NCI-H1105 treated with DMSO at 0.1 percent for 48 hours (cell line): ENCODE results near the gene GSPT2.
"Not testable (repeated sequence)": the region's sequence is repeated elsewhere in the genome, so short reads cannot be mapped to it uniquely, and the experiment has no call there.

Source experiments
- DNase-seq: peaks from one replicate; lab custom pipeline; 2025; lab: John Stamatoyannopoulos, UW

GSPT2 gene

DNA sequence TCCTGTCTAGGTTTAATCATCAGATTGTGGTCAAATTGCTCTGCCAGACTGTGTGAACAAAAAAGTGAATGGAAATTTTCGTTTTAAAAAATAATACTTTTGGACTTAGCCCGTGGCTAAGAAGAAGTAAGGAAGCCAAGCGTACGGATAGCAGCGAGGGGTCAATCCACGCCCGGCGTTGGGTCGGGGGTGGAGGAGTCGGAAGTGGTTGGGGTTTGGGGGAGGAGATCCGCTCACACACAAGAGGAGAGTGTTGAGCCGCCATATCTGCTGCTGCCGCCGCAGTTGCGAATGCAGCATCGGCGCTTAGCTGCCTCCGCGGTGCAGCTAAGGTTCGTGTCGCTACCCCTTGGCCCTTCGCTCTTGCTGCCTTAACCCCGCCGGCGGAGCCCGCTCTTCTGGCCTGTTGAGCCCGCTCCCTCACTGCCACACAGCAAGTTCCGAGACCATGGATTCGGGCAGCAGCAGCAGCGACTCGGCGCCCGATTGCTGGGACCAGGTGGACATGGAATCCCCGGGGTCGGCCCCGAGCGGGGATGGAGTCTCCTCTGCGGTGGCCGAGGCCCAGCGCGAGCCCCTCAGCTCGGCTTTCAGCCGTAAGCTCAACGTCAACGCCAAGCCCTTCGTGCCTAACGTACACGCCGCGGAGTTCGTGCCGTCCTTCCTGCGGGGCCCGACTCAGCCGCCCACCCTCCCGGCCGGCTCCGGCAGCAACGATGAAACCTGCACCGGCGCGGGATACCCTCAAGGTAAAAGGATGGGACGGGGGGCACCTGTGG is at the start of gene GSPT2:
GSPT2 (plus strand) TSS at position 264 of the 779 bp plus-strand sequence; CDS start at position 449, 185 bp downstream.
- peak; percentile 72 for DNase-seq

DNA sequence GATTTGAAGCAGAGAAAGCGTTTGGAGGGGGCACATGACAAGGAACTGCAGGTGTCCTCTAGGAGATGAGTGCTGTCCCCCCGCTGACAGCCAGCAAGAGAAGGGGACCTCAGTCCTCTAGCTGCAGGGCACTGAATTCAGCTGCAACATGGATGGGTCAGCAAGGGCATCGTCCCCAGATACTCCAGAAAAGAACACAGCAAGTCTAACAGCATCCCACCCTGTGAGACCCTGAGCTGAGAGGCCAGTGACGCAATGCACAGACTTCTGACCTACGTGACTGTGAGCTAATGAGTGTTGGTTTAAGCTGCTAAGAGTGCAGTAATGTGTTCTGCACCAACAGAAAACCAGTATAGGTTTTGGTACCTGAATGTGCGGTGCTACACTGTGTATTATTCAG is 49.0 kb upstream of the GSPT2 start:
- no peak for DNase-seq

DNA sequence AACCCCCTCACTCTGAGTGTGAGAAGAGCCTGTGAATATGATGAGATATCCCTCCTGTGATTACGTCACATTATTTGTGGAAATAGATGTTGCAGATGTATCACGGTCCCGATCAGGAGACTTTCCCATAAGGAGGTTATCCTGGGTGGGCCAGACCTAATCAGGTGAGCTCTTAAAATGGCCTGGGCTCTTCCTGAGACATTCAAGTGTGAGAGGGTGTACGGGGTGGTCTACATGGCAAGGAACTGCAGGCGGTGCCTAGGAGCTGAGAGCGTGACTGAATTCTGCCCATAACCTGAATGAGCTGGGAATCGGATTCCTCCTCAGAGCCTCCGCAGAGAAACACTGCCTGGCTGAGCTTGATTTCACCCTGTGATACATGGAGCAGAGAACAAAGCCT is 45.8 kb upstream of the GSPT2 start:
- no peak for DNase-seq

DNA sequence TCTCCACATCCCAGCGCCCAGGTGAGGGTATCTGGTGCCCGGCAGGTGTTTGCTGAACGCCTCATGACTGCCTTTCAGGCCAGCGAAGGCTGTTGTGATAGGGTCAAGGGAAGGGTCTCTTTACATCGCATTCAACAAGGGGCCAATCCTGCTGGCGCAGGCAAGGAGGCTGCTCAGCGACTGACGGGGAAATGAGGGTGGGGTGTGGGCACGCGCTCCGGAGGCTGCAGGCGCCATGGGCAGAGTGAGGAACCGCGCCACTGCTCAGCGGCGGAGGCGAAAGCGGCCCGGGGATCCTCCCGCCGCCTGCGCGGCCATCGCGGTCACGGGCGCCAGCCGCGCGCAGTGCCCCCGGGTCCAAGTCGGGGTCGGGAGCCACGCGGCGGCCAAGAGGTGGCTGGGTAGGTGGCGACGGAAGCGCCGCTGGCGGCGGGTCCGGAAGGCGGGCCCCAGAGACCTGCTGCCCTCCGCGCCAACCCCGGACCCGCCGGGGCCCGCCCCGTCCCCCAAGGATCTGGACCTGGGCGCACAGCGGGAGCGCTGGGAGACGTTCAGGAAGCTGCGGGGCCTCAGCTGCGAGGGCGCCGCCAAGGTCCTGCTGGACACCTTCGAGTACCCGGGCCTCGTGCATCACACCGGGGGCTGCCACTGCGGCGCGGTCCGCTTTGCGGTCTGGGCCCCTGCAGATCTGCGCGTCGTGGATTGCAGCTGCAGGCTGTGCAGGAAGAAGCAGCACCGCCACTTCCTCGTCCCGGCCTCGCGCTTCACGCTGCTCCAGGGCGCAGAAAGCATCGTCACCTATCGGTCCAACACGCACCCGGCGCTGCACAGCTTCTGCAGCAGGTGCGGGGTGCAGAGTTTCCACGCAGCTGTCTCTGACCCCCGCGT is 32.7 kb upstream of the GSPT2 start, which contains the start of gene CENPVL1:
CENPVL1 (plus strand) TSS at position 236 of the 888 bp plus-strand sequence; CDS start at position 236, 0 bp downstream.
- DNase-seq: not testable (repeated sequence)

DNA sequence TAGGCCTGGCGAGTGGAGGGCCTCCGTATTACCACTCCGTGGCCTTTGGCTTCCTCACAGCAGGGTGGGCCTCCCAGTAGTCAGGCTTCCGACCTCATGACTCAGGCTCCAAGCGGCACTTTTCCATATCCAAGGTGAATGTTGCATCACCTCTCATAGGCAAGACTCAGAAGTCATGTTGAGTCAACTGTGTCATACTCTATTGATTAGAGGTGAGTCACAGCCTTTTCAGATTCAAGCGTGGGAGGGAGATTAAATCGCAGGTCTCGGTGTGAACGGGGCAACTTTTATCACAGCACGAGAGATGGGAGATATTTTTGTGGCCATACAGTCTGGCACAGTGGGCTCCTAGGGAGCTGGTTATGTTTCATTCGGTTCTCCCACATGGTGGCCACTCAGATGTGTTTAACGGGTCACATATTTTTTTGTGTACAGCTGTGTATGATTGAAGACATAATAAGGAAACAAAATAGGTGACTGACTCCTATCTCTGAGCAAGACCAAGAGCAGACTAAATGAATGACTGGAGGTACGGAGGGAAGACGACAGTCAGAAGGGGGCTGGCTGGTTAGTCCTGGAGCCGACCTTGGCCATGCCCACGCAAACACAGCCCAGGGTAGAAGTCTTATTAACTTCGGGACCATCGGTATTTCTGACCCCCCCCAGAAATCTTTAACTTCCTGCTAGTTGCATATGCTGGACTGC is 30.1 kb upstream of the GSPT2 start:
- DNase-seq: not testable (repeated sequence)

DNA sequence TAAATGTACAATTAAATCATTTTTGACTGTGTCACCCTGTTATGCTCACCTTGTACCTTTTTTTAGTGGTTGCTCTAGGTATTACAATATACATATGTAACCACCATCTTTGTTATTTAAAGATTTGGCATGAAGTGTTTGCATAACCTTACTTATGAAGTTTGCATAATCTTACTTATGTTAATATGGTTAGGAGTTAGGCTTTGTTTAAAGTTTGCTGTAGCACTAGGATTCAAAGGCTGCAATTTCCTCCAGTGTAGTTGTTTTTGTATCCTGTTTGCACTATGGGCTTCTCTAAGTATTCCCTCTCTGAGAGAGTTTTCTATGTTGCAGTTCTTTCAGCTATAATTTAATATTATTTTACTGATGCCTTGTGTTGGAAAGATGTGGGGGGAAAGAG is 15.0 kb upstream of the GSPT2 start:
- no peak for DNase-seq

DNA sequence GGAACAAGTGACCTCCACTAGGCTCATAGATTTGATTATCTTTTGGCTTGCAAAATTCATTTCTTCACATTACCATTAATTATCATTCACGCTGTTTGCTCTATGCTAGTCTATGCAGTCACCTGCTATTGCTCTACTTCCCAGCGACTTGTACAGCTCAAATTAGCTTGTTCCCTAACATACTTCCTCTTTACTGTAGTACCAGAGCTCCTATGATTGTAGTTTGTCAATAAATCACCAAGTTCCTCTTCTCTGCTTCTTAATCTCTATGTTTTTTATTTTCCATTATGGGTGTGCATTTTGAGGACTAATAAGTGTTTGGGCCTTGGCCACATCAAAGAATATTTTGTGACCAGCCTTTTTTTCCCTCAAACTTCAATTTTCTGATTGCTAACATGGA is 6.2 kb upstream of the GSPT2 start:
- no peak for DNase-seq

DNA sequence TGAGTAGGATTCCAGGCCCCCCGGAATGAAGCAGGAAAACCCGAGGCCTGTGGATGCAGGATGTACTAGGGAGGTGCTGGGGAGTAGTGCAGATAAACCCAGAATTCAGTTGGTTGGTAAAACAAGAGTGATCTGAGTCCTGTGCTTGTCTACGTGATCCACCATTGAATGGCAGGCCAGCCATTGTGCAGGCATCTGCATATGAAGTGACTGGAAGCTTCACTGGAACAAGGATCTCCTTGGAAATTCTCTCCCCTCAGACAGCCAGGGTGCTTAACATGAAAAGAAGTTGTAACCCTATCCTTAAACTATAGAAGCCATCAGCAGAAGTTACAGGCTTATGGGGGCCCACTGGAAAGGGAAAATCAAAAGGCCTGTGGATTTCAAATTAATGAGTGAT is 656 bp upstream of the GSPT2 start:
- DNase-seq: no peak

DNA sequence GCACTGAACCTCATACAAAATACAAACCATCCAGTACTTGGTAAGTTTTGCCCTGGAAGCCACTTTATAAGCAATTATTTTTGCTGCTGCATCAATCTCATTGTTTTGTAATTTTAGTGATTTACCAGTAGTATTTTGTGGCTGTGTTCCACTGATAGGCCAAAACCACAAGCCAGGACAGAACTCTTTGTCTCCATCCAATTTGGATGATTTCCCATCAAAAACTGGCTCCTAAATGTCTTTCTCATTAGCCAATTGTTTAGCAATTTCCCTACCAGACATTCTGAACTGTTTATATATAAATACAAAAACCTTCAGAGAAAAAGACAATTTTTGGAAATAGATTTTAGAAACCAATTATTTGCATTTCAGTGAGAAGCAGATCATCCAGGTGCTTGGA is 4.4 kb downstream of the GSPT2 start:
- DNase-seq: no peak

DNA sequence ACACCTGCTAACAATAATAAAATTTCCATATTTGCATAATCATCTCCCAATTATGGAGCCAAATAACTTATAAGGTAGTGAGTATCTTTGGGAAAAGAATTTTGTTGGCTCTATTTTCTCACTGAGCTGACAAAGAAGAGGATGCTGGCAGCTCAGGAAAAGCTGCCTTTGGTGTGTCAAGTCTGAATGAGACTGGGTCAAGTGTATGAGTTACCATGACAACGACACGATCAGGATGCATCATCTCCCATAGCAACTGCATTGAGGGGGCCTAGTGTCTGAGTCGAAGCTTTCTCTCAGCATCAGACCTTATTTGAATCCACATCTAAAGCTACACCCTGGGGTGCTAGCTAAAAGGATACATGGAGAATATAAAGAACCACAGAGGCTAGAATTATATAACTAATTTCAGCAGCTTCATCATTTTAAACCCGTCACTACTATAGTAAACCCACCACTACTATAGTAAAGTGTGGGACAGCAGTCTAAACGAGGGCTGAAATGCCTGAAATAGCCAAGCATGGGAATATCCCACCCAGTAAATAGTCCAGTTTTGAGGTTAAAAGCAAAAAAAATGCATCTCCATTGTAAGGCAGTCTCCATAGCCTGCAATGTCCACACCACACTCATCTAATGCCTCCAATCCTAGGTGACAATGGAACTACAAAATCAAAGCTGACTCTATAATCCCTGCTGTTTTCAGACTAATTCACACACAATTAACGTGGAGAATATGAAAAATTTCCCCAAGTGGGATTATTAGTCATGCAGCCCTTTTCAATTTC is 16.0 kb downstream of the GSPT2 start:
- peak; percentile 50 for DNase-seq

DNA sequence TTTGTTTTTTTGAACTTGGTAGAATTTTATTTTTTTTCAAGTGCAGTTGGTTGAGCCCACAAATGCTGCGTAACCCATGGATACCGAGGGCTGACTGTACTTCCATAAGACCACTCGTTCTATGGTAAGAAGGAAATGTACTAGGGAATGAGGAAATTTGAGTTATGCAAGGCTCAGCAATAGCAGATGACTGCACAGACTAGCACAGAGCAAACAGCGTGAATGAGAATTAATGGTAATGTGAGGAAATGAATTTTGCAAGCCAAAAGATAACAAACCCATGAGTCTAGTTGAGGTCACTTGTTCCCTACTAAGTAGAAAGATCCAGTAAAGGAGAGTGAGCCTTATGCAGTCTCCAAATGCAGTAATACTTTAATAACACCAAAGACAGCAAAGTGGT is 17.4 kb downstream of the GSPT2 start:
- no peak for DNase-seq

DNA sequence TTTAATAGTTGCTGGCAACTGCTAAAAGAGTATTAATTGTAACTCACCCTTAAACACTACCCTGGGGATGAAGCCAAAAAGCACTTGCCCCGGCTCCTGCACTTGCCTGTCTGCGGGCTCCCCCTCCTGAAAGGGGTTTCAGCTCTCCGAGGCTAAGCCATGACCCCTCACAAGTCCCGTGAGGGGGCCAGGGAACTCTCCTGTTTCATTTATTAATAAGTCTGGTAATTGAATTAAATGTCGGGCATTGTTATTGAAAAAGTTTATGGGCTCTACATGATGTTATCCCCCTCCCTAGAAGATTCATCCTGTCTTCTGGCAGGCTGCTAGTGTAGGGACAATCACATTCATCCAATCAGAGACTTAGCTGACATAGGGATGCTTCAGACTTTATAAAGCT is 23.3 kb downstream of the GSPT2 start:
- no peak for DNase-seq

DNA sequence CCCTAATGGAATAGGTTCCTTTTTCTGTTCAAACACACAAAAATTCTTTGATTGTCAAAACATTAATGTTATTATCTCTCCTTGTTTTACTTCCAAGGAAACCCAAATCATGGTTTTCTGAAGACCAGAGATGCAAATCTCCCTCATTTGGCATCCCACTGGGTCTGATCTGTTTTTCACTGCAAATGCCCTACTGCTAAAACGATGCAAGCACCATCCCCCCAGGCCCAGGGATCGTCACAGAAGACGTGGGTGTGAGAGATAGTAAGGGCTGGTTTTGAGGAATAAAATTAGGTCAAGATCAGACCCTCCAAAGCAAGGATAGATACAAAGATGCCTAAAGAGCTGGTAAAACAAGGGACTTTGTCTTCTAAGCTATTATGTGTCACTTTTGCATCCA is 33.6 kb downstream of the GSPT2 start:
- DNase-seq: no peak

DNA sequence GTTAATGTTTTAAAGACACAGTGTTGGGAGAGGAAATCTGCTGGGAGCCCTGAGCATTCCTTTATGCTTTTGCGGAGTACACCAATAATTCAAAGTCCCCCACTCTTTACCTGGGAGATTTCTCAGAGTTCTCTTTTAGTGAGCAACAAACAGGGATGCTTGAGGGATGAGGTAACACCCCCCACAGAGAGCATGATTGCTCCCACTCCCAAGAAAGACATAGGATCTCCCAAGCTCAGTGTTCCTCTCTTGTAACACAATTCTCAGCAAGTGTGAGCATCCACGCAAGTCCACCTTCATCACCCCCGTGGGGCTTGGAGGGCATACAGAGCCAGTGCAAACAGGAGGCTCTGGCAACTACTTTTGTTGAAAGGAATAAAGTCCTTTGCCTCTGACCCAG is 36.1 kb downstream of the GSPT2 start:
- DNase-seq: no peak

DNA sequence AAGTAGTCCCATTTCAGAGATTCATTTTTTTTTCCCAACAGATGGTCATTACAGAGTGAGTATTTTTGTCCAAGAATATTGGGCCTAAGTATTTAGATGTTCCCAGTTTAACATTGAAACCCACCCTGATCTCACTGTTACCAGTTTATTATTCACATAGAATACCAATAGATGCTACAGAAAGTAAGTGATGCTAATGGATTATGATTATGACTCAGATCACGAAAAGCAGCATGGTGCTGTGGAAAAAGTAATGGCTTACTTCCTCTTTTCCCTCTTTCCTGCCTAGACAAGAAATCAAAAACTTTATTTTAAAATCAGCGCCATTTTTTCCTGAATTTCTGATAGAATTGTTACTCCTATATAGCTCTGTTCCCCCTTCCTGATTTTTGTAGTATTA is 51.9 kb downstream of the GSPT2 start:
- DNase-seq: no peak
